Mucosa of stomach (tissue), 1 donor: ENCODE results near the gene TEX2.

Experiments
- H3K27me3 ChIP-seq: one replicate; pipeline ENCODE4 v1.7.0; 2013; ENCODE audit warnings: mild to moderate bottlenecking, low read length; ENCODE audit not compliant: control insufficient read depth, insufficient read depth
- H3K36me3 ChIP-seq: one replicate; pipeline ENCODE4 v1.7.0; 2013; ENCODE audit warnings: low read length; ENCODE audit not compliant: control insufficient read depth, insufficient read depth
- H3K4me1 ChIP-seq: one replicate; pipeline ENCODE4 v1.7.0; 2013; ENCODE audit warnings: mild to moderate bottlenecking, low read length; ENCODE audit not compliant: control insufficient read depth, insufficient read depth
- H3K4me3 ChIP-seq: one replicate; pipeline ENCODE4 v1.7.0; 2013; ENCODE audit warnings: low read length
- H3K9ac ChIP-seq: one replicate; pipeline ENCODE4 v1.7.0; 2013; ENCODE audit warnings: mild to moderate bottlenecking, low read length, moderate library complexity
- H3K9me3 ChIP-seq: one replicate; pipeline ENCODE4 v1.7.0; 2013; ENCODE audit warnings: mild to moderate bottlenecking, low read length, moderate library complexity; ENCODE audit not compliant: control insufficient read depth
- donor health status: Pancreatic carcinoma.

Gene TEX2

GRCh38 chr17:64117981-64118979, 144.8 kb downstream of the TEX2 start:
- no peaks in the 10 kb centered on the region for H3K27me3 ChIP-seq
- no peaks in the 10 kb centered on the region for H3K36me3 ChIP-seq
- H3K4me3 ChIP-seq = no peak overlapping the region
- peaks cover 62% of the 10 kb centered on the region for H3K4me1 ChIP-seq
- no peak overlapping the region for H3K9ac ChIP-seq
- H3K9me3 ChIP-seq = no peaks in the 10 kb centered on the region

GRCh38 chr17:64115822-64116534, 147.1 kb downstream of the TEX2 start:
- Histone ChIP-seq H3K4me3 (no peak overlapping the region), H3K4me1 (peaks cover 56% of the 10 kb centered on the region), H3K9ac (no peak overlapping the region), H3K36me3 (no peaks in the 10 kb centered on the region), H3K9me3 (no peaks in the 10 kb centered on the region), H3K27me3 (no peaks in the 10 kb centered on the region)

GRCh38 chr17:64115043-64115698, 147.9 kb downstream of the TEX2 start:
- Histone ChIP-seq H3K27me3 (no peaks in the 10 kb centered on the region), H3K4me3 (no peak overlapping the region), H3K36me3 (no peaks in the 10 kb centered on the region), H3K4me1 (peaks cover 48% of the 10 kb centered on the region), H3K9me3 (no peaks in the 10 kb centered on the region), H3K9ac (no peak overlapping the region)

GRCh38 chr17:64113006-64113405, 150.1 kb downstream of the TEX2 start:
- H3K36me3 ChIP-seq = no peaks in the 10 kb centered on the region
- H3K27me3 ChIP-seq = no peaks in the 10 kb centered on the region
- no peak overlapping the region for H3K4me3 ChIP-seq
- H3K9me3 ChIP-seq = no peaks in the 10 kb centered on the region
- no peak overlapping the region for H3K9ac ChIP-seq
- H3K4me1 ChIP-seq = peaks cover 43% of the 10 kb centered on the region

GRCh38 chr17:64111831-64112230, 151.2 kb downstream of the TEX2 start:
- no peak overlapping the region for H3K4me3 ChIP-seq
- H3K36me3 ChIP-seq = no peaks in the 10 kb centered on the region
- no peaks in the 10 kb centered on the region for H3K9me3 ChIP-seq
- H3K9ac ChIP-seq = no peak overlapping the region
- H3K4me1 ChIP-seq = peaks cover 47% of the 10 kb centered on the region
- no peaks in the 10 kb centered on the region for H3K27me3 ChIP-seq

GRCh38 chr17:64110379-64111152, 152.5 kb downstream of the TEX2 start:
- Histone ChIP-seq H3K4me1 (peaks cover 48% of the 10 kb centered on the region), H3K27me3 (no peaks in the 10 kb centered on the region), H3K36me3 (no peaks in the 10 kb centered on the region), H3K4me3 (no peak overlapping the region), H3K9ac (no peak overlapping the region), H3K9me3 (no peaks in the 10 kb centered on the region)

- peaks cover 38% of the 10 kb centered on the region for H3K4me1 ChIP-seq
- H3K9me3 ChIP-seq = no peaks in the 10 kb centered on the region
- no peaks in the 10 kb centered on the region for H3K36me3 ChIP-seq
- H3K4me3 ChIP-seq = no peak overlapping the region
- H3K27me3 ChIP-seq = no peaks in the 10 kb centered on the region
- no peak overlapping the region for H3K9ac ChIP-seq
These were observed 153.7 kb downstream of the TEX2 start for GRCh38 chr17:64109400-64109799.

GRCh38 chr17:64107500-64108236, 155.4 kb downstream of the TEX2 start:
- H3K4me1 ChIP-seq = peaks cover 33% of the 10 kb centered on the region
- H3K36me3 ChIP-seq = no peaks in the 10 kb centered on the region
- no peaks in the 10 kb centered on the region for H3K27me3 ChIP-seq
- H3K9ac ChIP-seq = no peak overlapping the region
- no peak overlapping the region for H3K4me3 ChIP-seq
- H3K9me3 ChIP-seq = no peaks in the 10 kb centered on the region

GRCh38 chr17:64106918-64107317, 156.1 kb downstream of the TEX2 start:
- no peaks in the 10 kb centered on the region for H3K36me3 ChIP-seq
- no peaks in the 10 kb centered on the region for H3K27me3 ChIP-seq
- H3K9ac ChIP-seq = no peak overlapping the region
- no peak overlapping the region for H3K4me3 ChIP-seq
- no peaks in the 10 kb centered on the region for H3K9me3 ChIP-seq
- peaks cover 33% of the 10 kb centered on the region for H3K4me1 ChIP-seq

GRCh38 chr17:64103391-64104364, 159.4 kb downstream of the TEX2 start:
- Histone ChIP-seq H3K36me3 (no peaks in the 10 kb centered on the region), H3K9ac (no peak overlapping the region), H3K4me3 (no peak overlapping the region), H3K27me3 (no peaks in the 10 kb centered on the region), H3K9me3 (no peaks in the 10 kb centered on the region), H3K4me1 (peaks cover 38% of the 10 kb centered on the region)
